ENCODE measurements around the gene LCN1. TPM values are rescaled to one million over a fixed set of nuclear protein-coding genes. Genes with fewer than 3 reads are reported as not detected.

LCN1 gene
- total and polyA plus RNA-seq, 4 donors = not detected

DNA sequence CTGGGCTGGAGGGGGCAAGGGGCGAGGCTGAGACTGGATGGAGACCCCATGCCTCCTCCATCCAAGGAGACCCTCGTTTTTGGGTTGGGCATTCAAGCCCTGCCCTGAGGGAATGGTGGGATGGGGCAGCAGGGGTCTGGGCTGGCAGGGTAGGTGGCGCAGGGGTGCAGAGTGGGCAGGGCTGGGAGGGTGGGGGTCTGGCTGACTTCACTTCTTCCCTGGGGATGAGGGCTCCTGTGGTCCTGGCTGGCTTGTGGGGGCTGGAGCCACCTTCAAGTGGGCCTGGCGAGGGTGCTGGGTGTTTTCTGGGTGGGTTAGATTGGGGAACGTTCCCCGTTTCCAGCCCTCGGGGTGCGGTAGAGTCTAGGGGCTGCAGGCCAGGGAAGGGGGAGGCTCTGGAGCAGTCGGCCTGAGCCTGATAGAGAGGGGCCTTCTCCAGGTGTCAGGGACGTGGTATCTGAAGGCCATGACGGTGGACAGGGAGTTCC, 412 bp downstream of the LCN1 start:
- H3K4me1 ChIP-seq (ENCODE audit: control insufficient read depth in 4 of 4, insufficient read depth in 4 of 4, low read length in 3 of 4) = no peaks in the 10 kb centered on the region
- H3K4me3 ChIP-seq (ENCODE audit: low read depth in 1 of 3, low read length in 3 of 3) = no peak overlapping the region
- H3K27me3 ChIP-seq (ENCODE audit: control insufficient read depth in 4 of 4, insufficient read depth in 4 of 4, low read length in 3 of 4) = peaks cover 0 to 6% (median 0%) of the 10 kb centered on the region in 4 donors
- no peak overlapping the region for H3K9ac ChIP-seq (ENCODE audit: low read depth in 1 of 2, low read length in 2 of 2)
- no peak for TF ChIP-seq NR2F2 (IDR thresholded peaks at IDR 0.05)
- DNase-seq (ENCODE audit: low spot score) = no peak
- H3K9me3 ChIP-seq (ENCODE audit: control insufficient read depth in 4 of 4, low read length in 3 of 4) = no peaks in the 10 kb centered on the region
- no peak overlapping the region for H3K27ac ChIP-seq (ENCODE audit: low read depth in 1 of 2, low read length in 2 of 2)
- no peaks in the 10 kb centered on the region for H3K36me3 ChIP-seq (ENCODE audit: control insufficient read depth in 4 of 4, insufficient read depth in 3 of 4, low read depth in 1 of 4, low read length in 3 of 4)
- 86% methylated on average over 10 of the region's 11 CpGs for WGBS

GRCh38 chr9:135522137-135522877, 1.1 kb downstream of the LCN1 start:
- no peaks in the 10 kb centered on the region for H3K36me3 ChIP-seq (ENCODE audit: control insufficient read depth in 4 of 4, insufficient read depth in 3 of 4, low read depth in 1 of 4, low read length in 3 of 4)
- H3K4me1 ChIP-seq (ENCODE audit: control insufficient read depth in 4 of 4, insufficient read depth in 4 of 4, low read length in 3 of 4) = no peaks in the 10 kb centered on the region
- peaks cover 0 to 6% (median 0%) of the 10 kb centered on the region in 4 donors for H3K27me3 ChIP-seq (ENCODE audit: control insufficient read depth in 4 of 4, insufficient read depth in 4 of 4, low read length in 3 of 4)
- no peaks in the 10 kb centered on the region for H3K9me3 ChIP-seq (ENCODE audit: control insufficient read depth in 4 of 4, low read length in 3 of 4)
- DNase-seq (ENCODE audit: low spot score) = peak; percentile 27
- no peak overlapping the region for H3K4me3 ChIP-seq (ENCODE audit: low read depth in 1 of 3, low read length in 3 of 3)
- H3K9ac ChIP-seq (ENCODE audit: low read depth in 1 of 2, low read length in 2 of 2) = no peak overlapping the region
- TF ChIP-seq HNF4G (IDR thresholded peaks at IDR 0.05) (no peak), CTCF (IDR thresholded peaks at IDR 0.05; ENCODE audit: low read depth, low read length, missing input control) (no peak), SP1 (IDR thresholded peaks at IDR 0.05) (no peak), JUND (IDR thresholded peaks at IDR 0.05) (no peak), FOXA1 (IDR thresholded peaks at IDR 0.05) (no peak), TAF1 (conservative IDR thresholded peaks at IDR 0.05) (no peak), EGR1 (IDR thresholded peaks at IDR 0.05; ENCODE audit: low read depth in 2 of 2) (no peak), FOXA2 (IDR thresholded peaks at IDR 0.05) (no peak), NR2F2 (IDR thresholded peaks at IDR 0.05) (no peak), HNF4A (conservative IDR thresholded peaks at IDR 0.05) (no peak), YY1 (IDR thresholded peaks at IDR 0.05) (no peak), GABPA (IDR thresholded peaks at IDR 0.05 in 1 of 2, conservative IDR thresholded peaks at IDR 0.05 in 1 of 2) (no peak)
- TF ChIP-seq, protein P1, sequence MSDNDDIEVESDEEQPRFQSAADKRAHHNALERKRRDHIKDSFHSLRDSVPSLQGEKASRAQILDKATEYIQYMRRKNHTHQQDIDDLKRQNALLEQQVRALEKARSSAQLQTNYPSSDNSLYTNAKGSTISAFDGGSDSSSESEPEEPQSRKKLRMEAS (IDR thresholded peaks at IDR 0.05) = no peak
- TF ChIP-seq, protein P2, sequence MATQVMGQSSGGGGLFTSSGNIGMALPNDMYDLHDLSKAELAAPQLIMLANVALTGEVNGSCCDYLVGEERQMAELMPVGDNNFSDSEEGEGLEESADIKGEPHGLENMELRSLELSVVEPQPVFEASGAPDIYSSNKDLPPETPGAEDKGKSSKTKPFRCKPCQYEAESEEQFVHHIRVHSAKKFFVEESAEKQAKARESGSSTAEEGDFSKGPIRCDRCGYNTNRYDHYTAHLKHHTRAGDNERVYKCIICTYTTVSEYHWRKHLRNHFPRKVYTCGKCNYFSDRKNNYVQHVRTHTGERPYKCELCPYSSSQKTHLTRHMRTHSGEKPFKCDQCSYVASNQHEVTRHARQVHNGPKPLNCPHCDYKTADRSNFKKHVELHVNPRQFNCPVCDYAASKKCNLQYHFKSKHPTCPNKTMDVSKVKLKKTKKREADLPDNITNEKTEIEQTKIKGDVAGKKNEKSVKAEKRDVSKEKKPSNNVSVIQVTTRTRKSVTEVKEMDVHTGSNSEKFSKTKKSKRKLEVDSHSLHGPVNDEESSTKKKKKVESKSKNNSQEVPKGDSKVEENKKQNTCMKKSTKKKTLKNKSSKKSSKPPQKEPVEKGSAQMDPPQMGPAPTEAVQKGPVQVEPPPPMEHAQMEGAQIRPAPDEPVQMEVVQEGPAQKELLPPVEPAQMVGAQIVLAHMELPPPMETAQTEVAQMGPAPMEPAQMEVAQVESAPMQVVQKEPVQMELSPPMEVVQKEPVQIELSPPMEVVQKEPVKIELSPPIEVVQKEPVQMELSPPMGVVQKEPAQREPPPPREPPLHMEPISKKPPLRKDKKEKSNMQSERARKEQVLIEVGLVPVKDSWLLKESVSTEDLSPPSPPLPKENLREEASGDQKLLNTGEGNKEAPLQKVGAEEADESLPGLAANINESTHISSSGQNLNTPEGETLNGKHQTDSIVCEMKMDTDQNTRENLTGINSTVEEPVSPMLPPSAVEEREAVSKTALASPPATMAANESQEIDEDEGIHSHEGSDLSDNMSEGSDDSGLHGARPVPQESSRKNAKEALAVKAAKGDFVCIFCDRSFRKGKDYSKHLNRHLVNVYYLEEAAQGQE (IDR thresholded peaks at IDR 0.05) = no peak
- TF ChIP-seq, protein P3, sequence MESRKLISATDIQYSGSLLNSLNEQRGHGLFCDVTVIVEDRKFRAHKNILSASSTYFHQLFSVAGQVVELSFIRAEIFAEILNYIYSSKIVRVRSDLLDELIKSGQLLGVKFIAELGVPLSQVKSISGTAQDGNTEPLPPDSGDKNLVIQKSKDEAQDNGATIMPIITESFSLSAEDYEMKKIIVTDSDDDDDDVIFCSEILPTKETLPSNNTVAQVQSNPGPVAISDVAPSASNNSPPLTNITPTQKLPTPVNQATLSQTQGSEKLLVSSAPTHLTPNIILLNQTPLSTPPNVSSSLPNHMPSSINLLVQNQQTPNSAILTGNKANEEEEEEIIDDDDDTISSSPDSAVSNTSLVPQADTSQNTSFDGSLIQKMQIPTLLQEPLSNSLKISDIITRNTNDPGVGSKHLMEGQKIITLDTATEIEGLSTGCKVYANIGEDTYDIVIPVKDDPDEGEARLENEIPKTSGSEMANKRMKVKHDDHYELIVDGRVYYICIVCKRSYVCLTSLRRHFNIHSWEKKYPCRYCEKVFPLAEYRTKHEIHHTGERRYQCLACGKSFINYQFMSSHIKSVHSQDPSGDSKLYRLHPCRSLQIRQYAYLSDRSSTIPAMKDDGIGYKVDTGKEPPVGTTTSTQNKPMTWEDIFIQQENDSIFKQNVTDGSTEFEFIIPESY (IDR thresholded peaks at IDR 0.05) = no peak
- no peak overlapping the region for H3K27ac ChIP-seq (ENCODE audit: low read depth in 1 of 2, low read length in 2 of 2)
- WGBS = 73% methylated on average over 16 of the region's 16 CpGs
